Adrenal gland (tissue), 5 donors: ENCODE results near the gene UFD1.

Source experiments
- CTCF ChIP-seq, 6 experiments: fragments of 450-650 bp in 4 of 6; fragments of 200-600 bp in 2 of 6; sonication (generic) in 1 of 6; IDR thresholded peaks; 1 replicate in 5 of 6; 2 replicates in 1 of 6; pipeline versions ENCODE4 v1.5.1 to v1.8.0; 2016 to 2021; ENCODE audit warnings: antibody characterized with exemption in 6 of 6, mild to moderate bottlenecking in 2 of 6, moderate library complexity in 1 of 6
- POLR2A ChIP-seq, 2 donors: fragments of 450-650 bp; IDR thresholded peaks; one replicate each; pipeline ENCODE4 v1.6.1; 2017; ENCODE audit warnings: antibody characterized with exemption in 2 of 2, mild to moderate bottlenecking in 2 of 2, moderate library complexity in 1 of 2
- donor health status: DM: no; HTN: no; CAD: no.

- TF ChIP-seq CTCF (IDR thresholded peaks at IDR 0.05) (no peak), POLR2A (IDR thresholded peaks at IDR 0.05) (no peak)
Observed at GRCh38 chr22:19496324-19496630, 17.3 kb upstream of the UFD1 start.
